NCI-H2107 treated with DMSO at 0.1 percent for 48 hours (cell line): ENCODE data around the gene SURF6.
"Not testable (repeated sequence)": the region's sequence is repeated elsewhere in the genome, so short reads cannot be mapped to it uniquely, and the experiment has no call there.

Experiments used
- DNase-seq: peaks from one replicate; lab custom pipeline; 2025; ENCODE audit not compliant: unreplicated experiment; lab: John Stamatoyannopoulos, UW

Gene SURF6

DNA sequence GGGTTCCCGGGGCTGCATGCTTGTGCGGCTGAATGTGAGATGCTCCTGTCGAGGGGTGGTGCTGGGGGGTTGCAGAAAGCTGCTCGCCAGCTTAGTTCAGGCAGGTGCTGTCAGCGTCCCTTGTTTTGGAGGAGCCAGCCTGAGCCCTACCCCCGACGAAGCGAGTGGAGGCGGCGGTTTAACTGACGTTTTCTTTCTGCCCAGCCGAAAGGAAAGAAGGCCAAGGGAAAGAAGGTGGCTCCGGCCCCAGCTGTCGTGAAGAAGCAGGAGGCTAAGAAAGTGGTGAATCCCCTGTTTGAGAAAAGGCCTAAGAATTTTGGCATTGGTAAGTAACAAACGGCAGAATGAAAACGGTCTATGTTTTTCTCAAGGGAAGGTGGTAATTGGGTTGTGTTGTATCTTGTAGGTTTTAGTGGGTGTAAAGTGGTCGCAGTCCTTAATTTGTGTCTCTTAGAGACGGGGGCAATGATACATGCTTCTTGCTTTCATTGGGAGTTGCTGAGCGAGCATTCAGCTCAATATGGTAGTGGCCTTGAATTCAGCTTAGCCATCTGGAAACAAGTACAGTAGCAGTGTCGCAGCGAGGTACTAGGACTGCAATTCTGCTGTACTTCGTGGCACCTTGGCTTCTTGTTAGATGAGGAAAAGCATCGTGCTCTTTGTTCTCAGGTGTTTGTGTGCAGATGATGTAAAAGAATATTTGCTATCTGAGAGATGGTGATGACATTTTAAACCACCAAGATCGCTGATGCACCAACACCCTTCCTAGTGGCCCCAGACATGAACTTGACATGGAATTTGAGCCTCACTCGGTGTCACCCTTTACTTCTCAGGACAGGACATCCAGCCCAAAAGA, 13.0 kb upstream of the SURF6 start:
- DNase-seq, result no peak

DNA sequence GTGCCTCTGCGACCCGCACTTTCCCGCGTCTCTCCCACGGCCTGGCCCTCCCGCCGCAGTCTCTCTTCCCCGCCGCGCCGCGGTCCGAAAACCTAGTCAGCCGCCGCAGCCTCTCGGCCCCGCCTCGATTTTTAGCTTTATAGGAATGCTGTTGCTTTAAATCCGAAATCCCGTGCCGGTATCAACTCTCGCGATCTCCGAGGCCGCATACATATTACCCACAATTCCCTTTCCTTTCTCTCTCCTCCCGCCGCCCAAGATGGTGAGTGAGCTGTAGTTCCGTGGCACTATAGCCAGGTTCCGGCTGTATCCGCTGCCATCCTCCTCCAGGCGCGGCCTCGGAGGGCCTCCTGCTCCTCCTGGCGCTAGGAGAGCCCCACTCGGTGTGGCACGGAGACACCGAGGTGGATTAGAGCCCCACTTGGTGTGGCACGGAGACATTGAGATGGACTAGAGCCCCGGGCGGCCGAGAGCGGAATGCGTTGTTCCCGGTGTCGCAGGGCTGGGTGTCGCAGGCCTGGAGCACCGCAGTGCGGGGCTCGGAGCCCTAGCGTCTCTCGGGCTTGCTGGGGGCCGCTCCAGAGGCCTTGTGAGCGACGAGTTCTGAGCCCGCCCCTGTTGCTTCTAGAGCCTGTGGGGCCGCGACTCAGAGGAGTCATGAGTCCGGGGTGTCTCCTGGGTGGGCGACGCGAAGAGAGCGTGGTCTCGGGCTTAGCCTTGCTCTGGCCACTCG, 12.2 kb upstream of the SURF6 start, which contains the start of the genes MED22 and RPL7A:
Gene MED22 (minus strand): TSS at position 147 of the 733 bp plus-strand sequence. CDS start 1,469 bp downstream, outside the sequence.
Gene RPL7A (plus strand): TSS at position 234 of the 733 bp plus-strand sequence. CDS start 26 bp downstream, at position 260.
- peak; percentile 90 for DNase-seq

DNA sequence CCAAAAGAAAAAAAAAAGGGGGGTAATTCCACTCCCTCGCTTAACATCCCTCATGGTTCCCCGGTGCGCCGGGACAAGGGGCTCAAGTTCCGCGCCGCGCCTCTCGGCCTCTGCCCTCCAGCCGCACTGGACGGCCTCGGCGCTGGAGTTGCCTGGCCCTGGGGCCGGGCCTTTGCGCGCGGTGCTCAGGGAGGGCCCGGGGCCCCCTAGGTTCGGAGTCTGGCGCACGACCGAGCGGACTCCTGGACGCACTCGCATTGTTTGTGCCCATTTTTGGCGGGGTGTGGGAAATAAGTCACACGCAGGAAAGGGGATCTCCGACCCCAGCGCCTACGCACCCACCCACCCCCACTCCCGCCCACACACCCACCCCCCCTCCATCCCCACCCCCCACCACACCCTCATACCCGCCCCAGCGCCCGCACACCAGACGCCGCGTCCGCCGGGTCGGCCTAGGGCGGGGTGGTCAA, 11.6 kb upstream of the SURF6 start:
- DNase-seq, result no peak

DNA sequence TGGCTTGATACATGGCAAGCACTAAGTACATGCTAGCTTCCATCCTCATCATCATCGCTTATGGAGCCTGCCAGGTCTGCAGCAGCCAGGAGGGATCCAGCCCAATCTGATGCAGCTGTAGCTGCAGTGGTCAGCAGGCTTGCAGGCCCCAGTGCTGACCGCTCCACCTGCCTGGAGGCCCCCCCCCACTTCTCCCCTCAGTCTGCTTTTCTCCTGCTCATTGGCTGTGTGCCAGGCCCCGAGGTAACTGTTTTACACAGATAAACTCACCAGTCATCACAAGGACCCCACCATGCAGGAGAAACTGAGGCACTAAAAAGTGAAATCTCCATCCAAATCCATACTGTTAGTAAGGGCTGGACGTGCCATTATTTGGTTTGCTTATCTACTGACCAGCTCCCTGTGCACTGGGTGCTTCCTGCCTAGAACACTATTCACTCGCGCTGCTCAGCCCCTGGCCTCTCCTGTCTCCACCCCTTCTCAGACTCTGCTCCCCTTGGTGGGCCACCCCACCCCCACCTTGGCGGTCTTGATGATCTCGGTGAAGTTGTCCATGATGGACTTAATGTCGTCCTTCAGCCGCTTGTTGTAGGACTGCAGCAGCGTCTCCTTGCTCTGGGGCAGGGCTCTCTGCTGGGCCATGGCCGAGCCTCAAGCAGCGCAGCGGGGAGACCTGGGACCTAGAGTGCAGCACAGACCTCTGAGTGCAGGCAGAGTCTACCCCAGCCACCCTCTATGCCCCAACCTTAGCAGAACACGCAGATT, 10.2 kb upstream of the SURF6 start:
- DNase-seq, result no peak

GRCh38 chr9:133345596-133345995, 9.6 kb upstream of the SURF6 start:
- no peak for DNase-seq

DNA sequence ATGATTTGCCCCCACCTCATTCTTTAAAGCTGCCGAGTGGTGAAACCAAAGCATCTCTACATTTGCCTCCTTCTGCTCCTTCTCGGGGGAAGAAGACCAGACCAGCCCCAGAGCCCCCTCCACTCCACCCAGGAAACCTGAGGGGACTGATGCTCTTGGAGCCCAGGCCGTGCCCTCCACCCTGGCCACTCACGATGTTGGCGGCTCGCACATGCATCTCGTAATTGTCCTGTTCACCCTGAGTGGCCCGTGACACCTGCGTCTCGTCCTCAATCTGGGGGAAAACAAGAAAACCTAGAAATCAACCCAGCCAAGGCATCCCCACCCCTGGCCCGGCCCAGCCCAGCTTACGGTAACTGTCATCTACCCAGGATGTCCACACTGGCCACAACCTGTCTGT, 9.0 kb upstream of the SURF6 start:
- DNase-seq, result no peak

DNA sequence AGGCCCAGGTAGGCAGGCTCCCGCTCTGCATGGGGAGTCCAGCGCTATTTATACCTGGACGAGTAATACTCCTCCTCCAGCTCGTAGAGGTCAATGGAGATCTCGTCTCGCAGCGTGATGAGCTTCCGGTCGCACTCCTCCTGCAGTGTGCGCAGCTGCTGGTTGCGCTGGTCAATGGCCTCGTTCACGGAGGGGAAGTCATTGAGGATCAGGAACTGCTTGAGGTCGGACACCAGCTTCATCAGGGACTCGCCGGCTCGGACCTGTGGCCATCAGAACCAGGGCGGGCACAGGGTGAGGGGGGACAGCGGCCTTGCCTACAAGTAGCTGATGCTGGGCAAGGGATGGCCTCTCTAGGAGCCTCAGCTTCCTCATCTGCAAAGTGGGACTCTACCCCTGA, 8.1 kb upstream of the SURF6 start:
- DNase-seq, result no peak

DNA sequence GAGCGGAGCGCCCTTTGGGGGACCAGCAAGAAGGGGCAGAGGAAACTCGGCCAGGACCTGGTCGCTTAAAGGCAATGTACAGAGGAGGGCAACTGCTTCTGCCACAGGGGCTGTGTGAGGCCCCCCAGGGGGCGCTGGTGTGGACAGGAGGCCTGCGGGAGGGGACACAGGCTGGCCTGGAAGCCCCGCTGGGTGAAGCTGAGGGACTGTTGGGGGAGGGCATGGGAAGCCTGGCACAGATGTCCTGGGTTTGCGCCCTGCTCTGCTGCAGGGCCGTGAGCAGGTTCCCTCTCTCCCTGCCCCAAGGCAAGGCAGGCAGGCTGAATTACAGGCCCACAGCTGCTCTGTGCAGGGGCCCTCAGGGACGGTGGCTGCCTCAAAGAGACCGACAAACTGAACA, 6.6 kb upstream of the SURF6 start:
- DNase-seq, result no peak

DNA sequence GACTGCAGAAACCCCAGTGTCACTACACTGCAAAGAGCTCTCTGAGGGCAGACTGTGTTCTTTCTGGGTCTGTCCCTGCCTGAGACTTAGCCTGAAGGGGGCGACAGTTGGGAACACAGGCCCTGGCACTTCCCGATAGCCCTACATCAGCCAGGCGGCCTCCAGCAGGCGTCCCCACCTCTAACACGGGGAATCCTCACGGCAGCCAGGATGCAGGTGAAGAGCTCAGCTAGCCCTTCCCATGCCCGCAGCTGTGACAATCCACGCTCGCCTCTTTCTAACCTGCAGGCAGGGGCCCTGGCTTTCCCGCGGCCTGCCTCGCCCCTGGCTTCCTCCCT, 6.0 kb upstream of the SURF6 start:
- DNase-seq, result no peak

DNA sequence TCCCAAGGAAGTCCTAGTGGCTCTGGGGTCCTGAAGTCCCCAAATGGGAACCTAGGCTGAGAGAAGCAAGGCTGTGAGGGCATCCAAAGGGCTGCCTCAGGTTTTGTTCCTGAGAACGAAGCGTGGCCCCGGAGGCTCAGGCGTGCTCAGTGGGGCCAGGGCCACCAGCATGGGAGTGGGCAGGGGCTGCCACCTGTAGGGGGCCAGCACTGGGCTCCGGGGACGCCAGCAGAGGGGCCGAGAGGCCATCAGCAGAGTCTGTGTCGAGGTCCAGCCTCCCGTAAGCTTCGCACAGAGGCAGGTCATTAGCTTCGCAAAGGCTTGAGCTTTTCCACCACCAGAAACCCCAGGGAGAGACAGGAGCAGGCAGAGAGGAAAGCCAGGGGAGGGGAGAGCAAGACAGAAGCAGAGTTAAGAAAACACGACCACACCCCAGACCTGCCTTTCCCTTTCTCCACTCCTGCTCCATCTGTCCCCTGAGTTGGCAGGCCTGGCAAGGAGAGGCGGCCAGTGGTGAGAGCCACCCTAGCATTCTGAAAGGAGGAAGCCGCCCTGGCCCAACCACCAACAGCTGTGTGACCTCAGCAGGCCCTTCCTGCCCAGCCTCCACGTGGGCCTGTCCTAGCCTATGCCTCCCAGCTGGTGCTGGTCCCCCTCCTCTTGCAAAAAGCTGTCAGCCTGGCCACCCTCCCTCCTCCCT, 5.5 kb upstream of the SURF6 start:
- no peak for DNase-seq

- DNase-seq, result no peak
These were observed 4.9 kb upstream of the SURF6 start for GRCh38 chr9:133340916-133341315.

- no peak for DNase-seq
These were observed 4.3 kb upstream of the SURF6 start for GRCh38 chr9:133340256-133340655.

GRCh38 chr9:133339641-133340040, 3.7 kb upstream of the SURF6 start:
- no peak for DNase-seq

- DNase-seq, result not testable (repeated sequence)
These were observed 1.1 kb downstream of the SURF6 start for GRCh38 chr9:133334888-133335287.

GRCh38 chr9:133334161-133334560, 1.8 kb downstream of the SURF6 start:
- no peak for DNase-seq

- no peak for DNase-seq
These were observed 2.4 kb downstream of the SURF6 start for GRCh38 chr9:133333566-133333965.

- DNase-seq, result no peak
These were observed 3.0 kb downstream of the SURF6 start for GRCh38 chr9:133333011-133333410.

DNA sequence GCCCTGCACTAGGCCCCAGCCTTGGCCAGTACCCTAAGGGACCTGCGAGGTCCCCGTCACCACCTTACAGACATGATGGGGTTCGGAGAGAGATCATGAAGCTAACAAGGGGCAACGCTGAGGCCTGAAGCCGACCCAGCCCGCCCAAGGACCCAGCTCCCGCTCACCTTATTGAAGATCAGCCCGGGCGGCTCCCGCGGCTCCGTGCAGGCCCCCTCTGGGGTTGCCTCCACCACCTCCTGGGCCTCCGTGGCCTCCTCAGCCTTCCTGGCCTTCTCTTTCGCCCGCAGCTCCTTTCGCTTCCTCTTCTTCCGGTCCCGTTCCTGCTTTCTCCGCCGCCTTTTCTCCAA, 3.6 kb downstream of the SURF6 start:
- DNase-seq, result no peak

- no peak for DNase-seq
These were observed 4.2 kb downstream of the SURF6 start for GRCh38 chr9:133331641-133332380.

- DNase-seq, result no peak
These were observed 4.8 kb downstream of the SURF6 start for GRCh38 chr9:133331221-133331620.
